ENCODE measurements around the gene NCAPG2.

The NCAPG2 gene

GRCh38 chr7:158601090-158601489, 103.5 kb downstream of the NCAPG2 start:
- no peak for DNase-seq

GRCh38 chr7:158596745-158597144, 107.9 kb downstream of the NCAPG2 start:
- DNase-seq: no peak

GRCh38 chr7:158596309-158596708, 108.3 kb downstream of the NCAPG2 start:
- no peak for DNase-seq

GRCh38 chr7:158595068-158595467, 109.5 kb downstream of the NCAPG2 start:
- no peak for DNase-seq

- no peak for DNase-seq
Measured at GRCh38 chr7:158592541-158592940, 112.1 kb downstream of the NCAPG2 start.

GRCh38 chr7:158591944-158592343, 112.7 kb downstream of the NCAPG2 start:
- DNase-seq: no peak

GRCh38 chr7:158590181-158590530, 114.4 kb downstream of the NCAPG2 start:
- no peak for DNase-seq

GRCh38 chr7:158589653-158590052, 115.0 kb downstream of the NCAPG2 start:
- no peak for DNase-seq

GRCh38 chr7:158588878-158589442, 115.6 kb downstream of the NCAPG2 start:
- DNase-seq: peak; percentile 20

GRCh38 chr7:158588085-158588877, 116.3 kb downstream of the NCAPG2 start:
- DNase-seq: peak; percentile 42

GRCh38 chr7:158587162-158588084, 117.2 kb downstream of the NCAPG2 start, which contains the start of gene PTPRN2:
Gene PTPRN2 (minus strand): TSS chr7:158587823.
- DNase-seq: no peak

- peak; percentile 8 for DNase-seq
Measured at GRCh38 chr7:158586499-158587161, 118.0 kb downstream of the NCAPG2 start.

GRCh38 chr7:158585721-158586498, 118.7 kb downstream of the NCAPG2 start:
- no peak for DNase-seq

- no peak for DNase-seq
Measured at GRCh38 chr7:158584407-158584806, 120.2 kb downstream of the NCAPG2 start.

GRCh38 chr7:158583810-158584209, 120.8 kb downstream of the NCAPG2 start:
- DNase-seq: no peak

- no peak for DNase-seq
Measured at GRCh38 chr7:158583143-158583542, 121.5 kb downstream of the NCAPG2 start.

GRCh38 chr7:158582089-158582456, 122.5 kb downstream of the NCAPG2 start:
- no peak for DNase-seq

- DNase-seq: no peak
Measured at GRCh38 chr7:158581440-158582088, 123.0 kb downstream of the NCAPG2 start.

Data from right kidney (tissue), 1 donor.